Keratinocyte (primary cell): Measurements from ENCODE around the gene ZNF83. TPM values are rescaled to one million over a fixed set of nuclear protein-coding genes. Genes with fewer than 3 reads are reported as not detected.

ENCODE experiments used
- DNase-seq: peaks from one replicate; pipeline ENCODE4 v3.0.0-alpha.2; 2011; ENCODE audit warnings: low read depth, missing footprints, low spot score
- FAIRE-seq: peaks from 2 replicates; lab custom pipeline; 2011; peaks lifted over from hg19 to GRCh38; lab: Jason Lieb, UNC
- H2AFZ ChIP-seq: 2 replicates; pipeline ENCODE4 v1.6.0; 2012; ENCODE audit warnings: low read length, control low read depth, inconsistent platforms; ENCODE audit not compliant: control insufficient read depth
- H3K27ac ChIP-seq: 2 replicates; pipeline ENCODE4 v1.5.1; 2011; ENCODE audit warnings: low read length; ENCODE audit not compliant: control insufficient read depth, insufficient read depth
- H3K27me3 ChIP-seq: 3 replicates; pipeline ENCODE4 v1.6.0; 2011; ENCODE audit warnings: low read length; ENCODE audit not compliant: control insufficient read depth, insufficient read depth; ENCODE audit errors: extremely low read depth
- H3K36me3 ChIP-seq, 2 experiments: 2 replicates in 1 of 2; 3 replicates in 1 of 2; pipeline ENCODE4 v1.5.1; 2011; ENCODE audit warnings: low read length in 2 of 2, mild to moderate bottlenecking in 1 of 2; ENCODE audit not compliant: control insufficient read depth in 2 of 2, insufficient read depth in 2 of 2; ENCODE audit errors: extremely low read depth in 1 of 2
- H3K4me1 ChIP-seq: 3 replicates; pipeline ENCODE4 v1.5.1; 2011; ENCODE audit warnings: low read length; ENCODE audit not compliant: control insufficient read depth, insufficient read depth; ENCODE audit errors: extremely low read depth
- H3K4me2 ChIP-seq: 3 replicates; pipeline ENCODE4 v1.6.0; 2011; ENCODE audit warnings: low read depth, low read length; ENCODE audit not compliant: control insufficient read depth, insufficient read depth; ENCODE audit errors: extremely low read depth
- H3K4me3 ChIP-seq, 3 experiments: fragments of 200-600 bp in 1 of 3; sonication (generic) in 1 of 3; 2 replicates in 2 of 3; 3 replicates in 1 of 3; pipeline ENCODE4 v1.5.1; 2011 to 2016; ENCODE audit warnings: low read length in 3 of 3, mild to moderate bottlenecking in 3 of 3, control low read depth in 2 of 3, inconsistent platforms in 1 of 3, low read depth in 1 of 3, mixed read lengths in 1 of 3, mixed run types in 1 of 3, moderate library complexity in 1 of 3; ENCODE audit not compliant: control insufficient read depth in 2 of 3, insufficient read depth in 2 of 3; ENCODE audit errors: extremely low read depth in 1 of 3
- H3K79me2 ChIP-seq: 2 replicates; pipeline ENCODE4 v1.6.0; 2012; ENCODE audit warnings: low read length; ENCODE audit not compliant: control insufficient read depth, insufficient read depth
- H3K9ac ChIP-seq: 3 replicates; pipeline ENCODE4 v1.6.0; 2011; ENCODE audit warnings: low read length; ENCODE audit not compliant: control insufficient read depth, insufficient read depth; ENCODE audit errors: extremely low read depth
- H3K9me1 ChIP-seq: 3 replicates; pipeline ENCODE4 v1.6.0; 2011; ENCODE audit warnings: low read length; ENCODE audit not compliant: control insufficient read depth, insufficient read depth; ENCODE audit errors: extremely low read depth
- H3K9me3 ChIP-seq: 2 replicates; pipeline ENCODE4 v1.5.1; 2012; ENCODE audit warnings: low read depth, low read length; ENCODE audit not compliant: control insufficient read depth
- H4K20me1 ChIP-seq: 3 replicates; pipeline ENCODE4 v1.6.0; 2011; ENCODE audit warnings: low read length; ENCODE audit not compliant: control insufficient read depth, insufficient read depth; ENCODE audit errors: extremely low read depth
- CTCF ChIP-seq, 3 experiments: IDR thresholded peaks in 1 of 3; conservative IDR thresholded peaks in 1 of 3; optimal IDR thresholded peaks in 1 of 3; 2 replicates in 2 of 3; 3 replicates in 1 of 3; pipeline versions ENCODE3 to v1.5.1; 2011; ENCODE audit warnings: low read length in 3 of 3, mild to moderate bottlenecking in 3 of 3, moderate library complexity in 2 of 3, control low read depth in 1 of 3, inconsistent platforms in 1 of 3; ENCODE audit not compliant: insufficient read depth in 2 of 3; ENCODE audit errors: extremely low read depth in 1 of 3
- EZH2 ChIP-seq: IDR thresholded peaks from one replicate; pipeline ENCODE4 v1.6.1; 2012; ENCODE audit warnings: inconsistent platforms, mild to moderate bottlenecking, low read length, moderate library complexity
- dilution Hi-C: fragments of 300-500 bp; cut with MboI; formaldehyde crosslinking; loops from one replicate; pipeline ENCODE4 v1.7.0; 2020; ENCODE audit warnings: low sequenced_read_pairs; ENCODE audit not compliant: extremely low pct_ligation_motif_present
- polyA plus RNA-seq, 5 experiments: library from polyadenylated mRNA; depleted of rRNA in 3 of 5; stranded (reverse) in 3 of 5; stranded (forward) in 1 of 5; unstranded in 1 of 5; fragments of >200 nt; gene quantifications; 1 replicate in 1 of 5; 2 replicates in 3 of 5; 3 replicates in 1 of 5; pipeline versions ENCODE4 v1.2.1 to v1.2.3, GENCODE V29; 2011 to 2012; ENCODE audit warnings: missing spikeins in 2 of 5, low read depth in 1 of 5, low replicate concordance in 1 of 5

ZNF83 gene
- polyA plus RNA-seq, 1 donor (not counting 4 experiments of a cell fraction or from before 2014, with no cell fraction given): 47.3 TPM

GRCh38 chr19:52626915-52627314, 11.2 kb downstream of the ZNF83 start:
- Histone ChIP-seq H3K9me3 (no peaks in the 10 kb centered on the region), H3K9ac (no peak overlapping the region), H4K20me1 (no peaks in the 10 kb centered on the region), H3K9me1 (no peaks in the 10 kb centered on the region), H3K4me2 (no peak overlapping the region), H3K4me1 (no peaks in the 10 kb centered on the region), H3K79me2 (no peaks in the 10 kb centered on the region), H3K36me3 (peaks cover 0 to 8% of the 10 kb centered on the region in 2 experiments), H3K27ac (no peak overlapping the region), H3K4me3 (no peak overlapping the region), H3K27me3 (no peaks in the 10 kb centered on the region), H2AFZ (no peak overlapping the region)
- TF ChIP-seq CTCF (optimal IDR thresholded peaks at IDR 0.05 in 1 of 3, IDR thresholded peaks at IDR 0.05 in 1 of 3, conservative IDR thresholded peaks at IDR 0.05 in 1 of 3; ENCODE audit: extremely low read depth in 1 of 3, insufficient read depth in 2 of 3, low read length in 3 of 3): no peak
- no peak for TF ChIP-seq EZH2
- DNase-seq (no peak), FAIRE-seq (no peak)
- dilution Hi-C loops: no loop called here

- no peaks in the 10 kb centered on the region for H3K27me3 ChIP-seq
- no peak overlapping the region for H3K27ac ChIP-seq
- no peak for FAIRE-seq
Observed at GRCh38 chr19:52622261-52622660, 15.9 kb downstream of the ZNF83 start.

More at GRCh38 chr19:52622261-52622660, 15.9 kb downstream of the ZNF83 start:
- peaks cover 0 to 13% of the 10 kb centered on the region in 2 experiments for H3K36me3 ChIP-seq
- dilution Hi-C loops: no loop called here
- H3K4me3 ChIP-seq: no peak overlapping the region
- H4K20me1 ChIP-seq: no peaks in the 10 kb centered on the region
- H3K4me2 ChIP-seq: no peak overlapping the region
- H3K4me1 ChIP-seq: no peaks in the 10 kb centered on the region
- H3K79me2 ChIP-seq: no peaks in the 10 kb centered on the region
- H2AFZ ChIP-seq: no peak overlapping the region
- no peak overlapping the region for H3K9ac ChIP-seq
- H3K9me3 ChIP-seq: no peaks in the 10 kb centered on the region
- TF ChIP-seq EZH2 (no peak), CTCF (optimal IDR thresholded peaks at IDR 0.05 in 1 of 3, IDR thresholded peaks at IDR 0.05 in 1 of 3, conservative IDR thresholded peaks at IDR 0.05 in 1 of 3; ENCODE audit: extremely low read depth in 1 of 3, insufficient read depth in 2 of 3, low read length in 3 of 3) (no peak)
- DNase-seq: no peak
- H3K9me1 ChIP-seq: no peaks in the 10 kb centered on the region
